HTR-8/SVneo (cell line): Measurements from ENCODE around the gene VPS52.
"Not testable (repeated sequence)": the region's sequence is repeated elsewhere in the genome, so short reads cannot be mapped to it uniquely, and the experiment has no call there.

Source experiments
- DNase-seq: peaks from one replicate; pipeline ENCODE4 v3.0.0; 2011; ENCODE audit warnings: low spot score, mixed read lengths; ENCODE audit not compliant: insufficient read length
- FAIRE-seq: peaks from 2 replicates; lab custom pipeline; 2011; peaks lifted over from hg19 to GRCh38; lab: Jason Lieb, UNC

Gene VPS52

GRCh38 chr6:33286946-33287914 lies 15.6 kb upstream of the VPS52 start:
- DNase-seq (no peak), FAIRE-seq (no peak)

- not testable (repeated sequence) for DNase-seq, FAIRE-seq
Measured at GRCh38 chr6:33285214-33285613, 13.5 kb upstream of the VPS52 start.

GRCh38 chr6:33280539-33280938 lies 8.9 kb upstream of the VPS52 start:
- DNase-seq = no peak
- no peak for FAIRE-seq

GRCh38 chr6:33279971-33280511 lies 8.4 kb upstream of the VPS52 start:
- FAIRE-seq (peak; percentile 16), DNase-seq (peak; percentile 60)

- DNase-seq = no peak
- FAIRE-seq = no peak
Measured at GRCh38 chr6:33279257-33279695, 7.6 kb upstream of the VPS52 start.

GRCh38 chr6:33278810-33279209 lies 7.1 kb upstream of the VPS52 start:
- FAIRE-seq (no peak), DNase-seq (no peak)

- no peak for FAIRE-seq
- no peak for DNase-seq
Measured at GRCh38 chr6:33278392-33278741, 6.7 kb upstream of the VPS52 start.

- FAIRE-seq = no peak
Measured at GRCh38 chr6:33277663-33278391, 6.2 kb upstream of the VPS52 start.

GRCh38 chr6:33276864-33277662 lies 5.4 kb upstream of the VPS52 start, which contains the start of gene B3GALT4:
Gene B3GALT4, plus strand, starts transcription at chr6:33277123. Its CDS starts 297 bp downstream, at chr6:33277420.
- peak; percentile 87 for FAIRE-seq
- DNase-seq = peak; percentile 39

More at GRCh38 chr6:33277663-33278391, 6.2 kb upstream of the VPS52 start:
- no peak for DNase-seq

GRCh38 chr6:33276581-33276863 lies 4.8 kb upstream of the VPS52 start:
- DNase-seq = no peak
- no peak for FAIRE-seq

GRCh38 chr6:33275795-33276580 lies 4.3 kb upstream of the VPS52 start:
- not testable (repeated sequence) for DNase-seq, FAIRE-seq

- FAIRE-seq = no peak
- DNase-seq = no peak
Measured at GRCh38 chr6:33273924-33274902, 2.5 kb upstream of the VPS52 start.

GRCh38 chr6:33273129-33273923 lies 1.6 kb upstream of the VPS52 start:
- no peak for FAIRE-seq
- no peak for DNase-seq

GRCh38 chr6:33272275-33273128 lies 826 bp upstream of the VPS52 start:
- no peak for FAIRE-seq
- DNase-seq = no peak

- no peak for DNase-seq
- no peak for FAIRE-seq
Measured at GRCh38 chr6:33271117-33271467, 584 bp downstream of the VPS52 start.

GRCh38 chr6:33264015-33264414 lies 7.7 kb downstream of the VPS52 start:
- DNase-seq (no peak), FAIRE-seq (peak; percentile 51)

- not testable (repeated sequence) for FAIRE-seq, DNase-seq
Measured at GRCh38 chr6:33262490-33262889, 9.2 kb downstream of the VPS52 start.
